ENCODE data around the gene FBXW8.

The FBXW8 gene

DNA sequence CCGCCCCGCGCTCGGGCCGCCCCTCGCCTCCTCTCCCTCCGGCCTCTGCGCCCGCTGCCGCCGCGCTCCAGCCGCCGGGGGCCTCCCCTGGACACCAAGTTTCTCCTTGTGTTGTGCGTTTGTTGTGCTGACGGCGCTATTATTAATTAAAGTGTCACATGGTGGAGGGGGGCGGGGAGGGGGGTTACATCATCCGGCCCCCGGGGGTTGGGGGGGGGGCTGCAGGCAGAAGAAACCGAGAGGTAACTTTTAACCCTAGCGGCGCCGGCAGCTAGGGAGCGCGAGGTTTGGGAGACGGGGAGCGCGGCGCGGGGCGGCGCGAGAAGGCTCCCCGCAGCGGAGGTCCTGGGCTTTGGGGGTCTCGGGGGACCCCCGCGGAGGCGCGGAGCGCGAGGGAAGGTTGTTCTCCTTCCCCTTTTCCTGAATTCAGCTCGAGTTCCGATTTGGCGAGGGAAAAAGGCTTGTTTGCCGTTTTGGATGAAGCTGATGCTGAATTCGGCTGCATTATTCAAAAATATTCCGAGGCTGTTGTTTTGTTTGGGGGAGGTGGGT is 29.3 kb upstream of the FBXW8 start, which contains the start of gene HRK:
Gene HRK (minus strand): TSS at position 117 of the 552 bp plus-strand sequence. CDS start 134 bp downstream, outside the sequence.
- TF ChIP-seq ZFP3 (CRISPR knock-in tag; IDR thresholded peaks at IDR 0.05) (no peak), ARNTL (CRISPR knock-in tag; IDR thresholded peaks at IDR 0.05; ENCODE audit: borderline replicate concordance, low read depth) (no peak), RARB (CRISPR knock-in tag; IDR thresholded peaks at IDR 0.05) (no peak), SNAI2 (CRISPR knock-in tag; IDR thresholded peaks at IDR 0.05) (no peak), PPARA (CRISPR knock-in tag; IDR thresholded peaks at IDR 0.05; ENCODE audit: borderline replicate concordance) (no peak), ZNF565 (CRISPR knock-in tag; conservative IDR thresholded peaks at IDR 0.05; ENCODE audit: low read depth) (no peak), CSDC2 (CRISPR knock-in tag; IDR thresholded peaks at IDR 0.05) (no peak), OSR1 (CRISPR knock-in tag; IDR thresholded peaks at IDR 0.05) (no peak), BACH2 (CRISPR knock-in tag; IDR thresholded peaks at IDR 0.05; ENCODE audit: borderline replicate concordance) (no peak), ZNF70 (CRISPR knock-in tag; IDR thresholded peaks at IDR 0.05) (no peak)
- TF ChIP-seq, protein P1, sequence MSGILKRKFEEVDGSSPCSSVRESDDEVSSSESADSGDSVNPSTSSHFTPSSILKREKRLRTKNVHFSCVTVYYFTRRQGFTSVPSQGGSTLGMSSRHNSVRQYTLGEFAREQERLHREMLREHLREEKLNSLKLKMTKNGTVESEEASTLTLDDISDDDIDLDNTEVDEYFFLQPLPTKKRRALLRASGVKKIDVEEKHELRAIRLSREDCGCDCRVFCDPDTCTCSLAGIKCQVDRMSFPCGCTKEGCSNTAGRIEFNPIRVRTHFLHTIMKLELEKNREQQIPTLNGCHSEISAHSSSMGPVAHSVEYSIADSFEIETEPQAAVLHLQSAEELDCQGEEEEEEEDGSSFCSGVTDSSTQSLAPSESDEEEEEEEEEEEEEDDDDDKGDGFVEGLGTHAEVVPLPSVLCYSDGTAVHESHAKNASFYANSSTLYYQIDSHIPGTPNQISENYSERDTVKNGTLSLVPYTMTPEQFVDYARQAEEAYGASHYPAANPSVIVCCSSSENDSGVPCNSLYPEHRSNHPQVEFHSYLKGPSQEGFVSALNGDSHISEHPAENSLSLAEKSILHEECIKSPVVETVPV (CRISPR knock-in tag; IDR thresholded peaks at IDR 0.05), result no peak
- TF ChIP-seq, protein P2, sequence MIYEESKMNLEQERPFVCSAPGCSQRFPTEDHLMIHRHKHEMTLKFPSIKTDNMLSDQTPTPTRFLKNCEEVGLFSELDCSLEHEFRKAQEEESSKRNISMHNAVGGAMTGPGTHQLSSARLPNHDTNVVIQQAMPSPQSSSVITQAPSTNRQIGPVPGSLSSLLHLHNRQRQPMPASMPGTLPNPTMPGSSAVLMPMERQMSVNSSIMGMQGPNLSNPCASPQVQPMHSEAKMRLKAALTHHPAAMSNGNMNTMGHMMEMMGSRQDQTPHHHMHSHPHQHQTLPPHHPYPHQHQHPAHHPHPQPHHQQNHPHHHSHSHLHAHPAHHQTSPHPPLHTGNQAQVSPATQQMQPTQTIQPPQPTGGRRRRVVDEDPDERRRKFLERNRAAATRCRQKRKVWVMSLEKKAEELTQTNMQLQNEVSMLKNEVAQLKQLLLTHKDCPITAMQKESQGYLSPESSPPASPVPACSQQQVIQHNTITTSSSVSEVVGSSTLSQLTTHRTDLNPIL (CRISPR knock-in tag; IDR thresholded peaks at IDR 0.05; ENCODE audit: low read depth), result no peak
- TF ChIP-seq, protein P3, sequence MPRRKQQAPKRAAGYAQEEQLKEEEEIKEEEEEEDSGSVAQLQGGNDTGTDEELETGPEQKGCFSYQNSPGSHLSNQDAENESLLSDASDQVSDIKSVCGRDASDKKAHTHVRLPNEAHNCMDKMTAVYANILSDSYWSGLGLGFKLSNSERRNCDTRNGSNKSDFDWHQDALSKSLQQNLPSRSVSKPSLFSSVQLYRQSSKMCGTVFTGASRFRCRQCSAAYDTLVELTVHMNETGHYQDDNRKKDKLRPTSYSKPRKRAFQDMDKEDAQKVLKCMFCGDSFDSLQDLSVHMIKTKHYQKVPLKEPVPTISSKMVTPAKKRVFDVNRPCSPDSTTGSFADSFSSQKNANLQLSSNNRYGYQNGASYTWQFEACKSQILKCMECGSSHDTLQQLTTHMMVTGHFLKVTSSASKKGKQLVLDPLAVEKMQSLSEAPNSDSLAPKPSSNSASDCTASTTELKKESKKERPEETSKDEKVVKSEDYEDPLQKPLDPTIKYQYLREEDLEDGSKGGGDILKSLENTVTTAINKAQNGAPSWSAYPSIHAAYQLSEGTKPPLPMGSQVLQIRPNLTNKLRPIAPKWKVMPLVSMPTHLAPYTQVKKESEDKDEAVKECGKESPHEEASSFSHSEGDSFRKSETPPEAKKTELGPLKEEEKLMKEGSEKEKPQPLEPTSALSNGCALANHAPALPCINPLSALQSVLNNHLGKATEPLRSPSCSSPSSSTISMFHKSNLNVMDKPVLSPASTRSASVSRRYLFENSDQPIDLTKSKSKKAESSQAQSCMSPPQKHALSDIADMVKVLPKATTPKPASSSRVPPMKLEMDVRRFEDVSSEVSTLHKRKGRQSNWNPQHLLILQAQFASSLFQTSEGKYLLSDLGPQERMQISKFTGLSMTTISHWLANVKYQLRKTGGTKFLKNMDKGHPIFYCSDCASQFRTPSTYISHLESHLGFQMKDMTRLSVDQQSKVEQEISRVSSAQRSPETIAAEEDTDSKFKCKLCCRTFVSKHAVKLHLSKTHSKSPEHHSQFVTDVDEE (CRISPR knock-in tag; IDR thresholded peaks at IDR 0.05), result no peak
- TF ChIP-seq, protein P4, sequence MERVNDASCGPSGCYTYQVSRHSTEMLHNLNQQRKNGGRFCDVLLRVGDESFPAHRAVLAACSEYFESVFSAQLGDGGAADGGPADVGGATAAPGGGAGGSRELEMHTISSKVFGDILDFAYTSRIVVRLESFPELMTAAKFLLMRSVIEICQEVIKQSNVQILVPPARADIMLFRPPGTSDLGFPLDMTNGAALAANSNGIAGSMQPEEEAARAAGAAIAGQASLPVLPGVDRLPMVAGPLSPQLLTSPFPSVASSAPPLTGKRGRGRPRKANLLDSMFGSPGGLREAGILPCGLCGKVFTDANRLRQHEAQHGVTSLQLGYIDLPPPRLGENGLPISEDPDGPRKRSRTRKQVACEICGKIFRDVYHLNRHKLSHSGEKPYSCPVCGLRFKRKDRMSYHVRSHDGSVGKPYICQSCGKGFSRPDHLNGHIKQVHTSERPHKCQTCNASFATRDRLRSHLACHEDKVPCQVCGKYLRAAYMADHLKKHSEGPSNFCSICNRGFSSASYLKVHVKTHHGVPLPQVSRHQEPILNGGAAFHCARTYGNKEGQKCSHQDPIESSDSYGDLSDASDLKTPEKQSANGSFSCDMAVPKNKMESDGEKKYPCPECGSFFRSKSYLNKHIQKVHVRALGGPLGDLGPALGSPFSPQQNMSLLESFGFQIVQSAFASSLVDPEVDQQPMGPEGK (CRISPR knock-in tag; IDR thresholded peaks at IDR 0.05; ENCODE audit: borderline replicate concordance), result no peak
- TF ChIP-seq, protein P5, sequence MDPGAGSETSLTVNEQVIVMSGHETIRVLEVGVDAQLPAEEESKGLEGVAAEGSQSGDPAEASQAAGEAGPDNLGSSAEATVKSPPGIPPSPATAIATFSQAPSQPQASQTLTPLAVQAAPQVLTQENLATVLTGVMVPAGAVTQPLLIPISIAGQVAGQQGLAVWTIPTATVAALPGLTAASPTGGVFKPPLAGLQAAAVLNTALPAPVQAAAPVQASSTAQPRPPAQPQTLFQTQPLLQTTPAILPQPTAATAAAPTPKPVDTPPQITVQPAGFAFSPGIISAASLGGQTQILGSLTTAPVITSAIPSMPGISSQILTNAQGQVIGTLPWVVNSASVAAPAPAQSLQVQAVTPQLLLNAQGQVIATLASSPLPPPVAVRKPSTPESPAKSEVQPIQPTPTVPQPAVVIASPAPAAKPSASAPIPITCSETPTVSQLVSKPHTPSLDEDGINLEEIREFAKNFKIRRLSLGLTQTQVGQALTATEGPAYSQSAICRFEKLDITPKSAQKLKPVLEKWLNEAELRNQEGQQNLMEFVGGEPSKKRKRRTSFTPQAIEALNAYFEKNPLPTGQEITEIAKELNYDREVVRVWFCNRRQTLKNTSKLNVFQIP (CRISPR knock-in tag; IDR thresholded peaks at IDR 0.05; ENCODE audit: borderline replicate concordance, low read depth), result no peak
- ATAC-seq, result no peak; the same call in 2 of the 3 replicates

DNA sequence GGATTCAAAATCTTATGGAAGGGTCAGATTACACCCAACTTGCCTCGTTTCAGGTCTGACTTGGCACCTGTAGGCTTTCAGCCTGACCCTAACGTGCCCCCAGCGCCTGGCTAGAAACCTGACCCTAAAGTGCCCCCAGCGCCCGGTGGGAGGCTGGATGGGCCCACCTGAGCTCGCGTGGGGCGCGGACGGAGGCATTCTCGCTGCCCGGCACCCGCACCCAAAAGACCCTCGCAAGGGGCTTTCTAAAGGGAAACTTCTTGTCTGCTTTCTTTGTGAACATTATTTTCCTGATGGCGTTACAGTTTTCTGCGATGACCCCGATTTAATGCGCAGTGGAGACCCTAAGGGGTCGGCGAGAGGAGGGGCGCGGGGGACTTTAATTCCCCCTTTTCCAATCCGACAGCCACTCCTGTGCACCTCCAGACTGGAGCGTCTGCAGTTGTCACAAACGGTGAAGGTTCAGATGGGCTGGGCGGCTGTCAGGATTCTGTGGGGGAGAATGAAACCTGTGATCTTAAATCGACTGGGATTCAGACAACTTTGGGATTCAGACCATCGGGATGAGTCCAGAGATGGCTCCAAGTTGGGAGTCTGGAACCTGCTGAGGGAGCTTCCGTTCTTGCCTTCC is 28.8 kb upstream of the FBXW8 start:
- TF ChIP-seq, protein P3 (CRISPR knock-in tag; IDR thresholded peaks at IDR 0.05), result no peak
- no peak for TF ChIP-seq BACH2 (CRISPR knock-in tag; IDR thresholded peaks at IDR 0.05; ENCODE audit: borderline replicate concordance)
- TF ChIP-seq ARNTL (CRISPR knock-in tag; IDR thresholded peaks at IDR 0.05; ENCODE audit: borderline replicate concordance, low read depth), result no peak
- TF ChIP-seq ZC3H10 (CRISPR knock-in tag; IDR thresholded peaks at IDR 0.05), result no peak
- TF ChIP-seq ZFP3 (CRISPR knock-in tag; IDR thresholded peaks at IDR 0.05), result no peak
- TF ChIP-seq, protein P4 (CRISPR knock-in tag; IDR thresholded peaks at IDR 0.05; ENCODE audit: borderline replicate concordance), result no peak
- TF ChIP-seq, protein P5 (CRISPR knock-in tag; IDR thresholded peaks at IDR 0.05; ENCODE audit: borderline replicate concordance, low read depth), result no peak
- no peak for ATAC-seq
